Transverse colon (tissue), 4 donors: ENCODE results near the gene CDHR4. TPM values are rescaled to one million over a fixed set of nuclear protein-coding genes. Genes with fewer than 3 reads are reported as not detected.
"Not testable (repeated sequence)": the region's sequence is repeated elsewhere in the genome, so short reads cannot be mapped to it uniquely, and the experiment has no call there.

Source experiments
- DNase-seq: peaks from one replicate; pipeline ENCODE4 v3.0.0-alpha.2; 2019
- H3K27ac ChIP-seq, 4 donors: fragments of 200-600 bp; sonication (generic); 2 replicates each; pipeline ENCODE4 v1.5.1; 2016 to 2018; ENCODE audit warnings: inconsistent platforms in 4 of 4
- H3K27me3 ChIP-seq: fragments of 200-600 bp; sonication (generic); 2 replicates; pipeline ENCODE4 v1.5.1; 2017; ENCODE audit warnings: inconsistent platforms
- H3K36me3 ChIP-seq, 4 donors: fragments of 200-600 bp; sonication (generic); 2 replicates each; pipeline ENCODE4 v1.5.1; 2017 to 2019; ENCODE audit warnings: inconsistent platforms in 4 of 4
- H3K4me1 ChIP-seq, 4 donors: fragments of 200-600 bp; sonication (generic); 2 replicates each; pipeline ENCODE4 v1.5.1; 2017 to 2020; ENCODE audit warnings: inconsistent platforms in 4 of 4
- H3K4me3 ChIP-seq, 4 donors: fragments of 200-600 bp; sonication (generic); 1 replicate in 1 of 4; 2 replicates in 3 of 4; pipeline versions ENCODE4 v1.5.1 to v1.6.1; 2017 to 2019; ENCODE audit warnings: inconsistent platforms in 4 of 4
- H3K9me3 ChIP-seq, 2 donors: fragments of 200-600 bp; sonication (generic); 2 replicates each; pipeline ENCODE4 v1.5.1; 2017 to 2019; ENCODE audit warnings: inconsistent platforms in 2 of 2
- EP300 ChIP-seq: sonication (generic); formaldehyde crosslinking; IDR thresholded peaks from one replicate; pipeline ENCODE4 v1.6.1; 2017; ENCODE audit warnings: antibody characterized with exemption, low read depth
- POLR2A ChIP-seq: fragments of 450-650 bp; IDR thresholded peaks from one replicate; pipeline ENCODE4 v1.6.1; 2016; ENCODE audit warnings: antibody characterized with exemption, mild to moderate bottlenecking, moderate library complexity
- POLR2AphosphoS5 ChIP-seq, 3 donors: sonication (generic); formaldehyde crosslinking; IDR thresholded peaks; one replicate each; pipeline ENCODE4 v1.6.1; 2016; ENCODE audit warnings: antibody characterized with exemption in 3 of 3
- WGBS, 2 donors: methylation state at CpG; one replicate each; pipeline ENCODE4 v1.1.5; 2018; ENCODE audit warnings: low coverage in 1 of 2; 5-methylcytosine and 5-hydroxymethylcytosine counted together
- in situ Hi-C, 4 donors: fragments of 200-750 bp; cut with MboI; loops; one replicate each; pipeline versions ENCODE4 v1.15.0 to v1.15.1; 2017; ENCODE audit warnings: low sequenced_read_pairs in 3 of 4, low pct_ligation_motif_present in 1 of 4, low pct_unique_long_range_greater_than_20kb in 1 of 4
- intact Hi-C: fragments of 100-400 bp; cut with DNase I; formaldehyde crosslinking; loops from one replicate; pipeline ENCODE4 v1.15.1; 2023; ENCODE audit warnings: low total_unique reads
- total RNA-seq, 4 donors: library from RNA; depleted of rRNA; stranded (reverse); fragments of >200 nt; gene quantifications; one replicate each; pipeline ENCODE4 v1.1.0, GENCODE V29; 2016
- TF ChIP-seq, protein P1 (sequence below), 5 experiments: fragments of 200-600 bp in 3 of 5; fragments of 450-650 bp in 2 of 5; sonication (generic) in 3 of 5; IDR thresholded peaks; 1 replicate in 2 of 5; 2 replicates in 3 of 5; pipeline ENCODE4 v1.5.1; 2016 to 2017; ENCODE audit warnings: antibody characterized with exemption in 5 of 5, inconsistent platforms in 3 of 5, mild to moderate bottlenecking in 2 of 5, moderate library complexity in 1 of 5

Gene CDHR4
- total RNA-seq, 4 donors from 2014 or later, result not detected

DNA sequence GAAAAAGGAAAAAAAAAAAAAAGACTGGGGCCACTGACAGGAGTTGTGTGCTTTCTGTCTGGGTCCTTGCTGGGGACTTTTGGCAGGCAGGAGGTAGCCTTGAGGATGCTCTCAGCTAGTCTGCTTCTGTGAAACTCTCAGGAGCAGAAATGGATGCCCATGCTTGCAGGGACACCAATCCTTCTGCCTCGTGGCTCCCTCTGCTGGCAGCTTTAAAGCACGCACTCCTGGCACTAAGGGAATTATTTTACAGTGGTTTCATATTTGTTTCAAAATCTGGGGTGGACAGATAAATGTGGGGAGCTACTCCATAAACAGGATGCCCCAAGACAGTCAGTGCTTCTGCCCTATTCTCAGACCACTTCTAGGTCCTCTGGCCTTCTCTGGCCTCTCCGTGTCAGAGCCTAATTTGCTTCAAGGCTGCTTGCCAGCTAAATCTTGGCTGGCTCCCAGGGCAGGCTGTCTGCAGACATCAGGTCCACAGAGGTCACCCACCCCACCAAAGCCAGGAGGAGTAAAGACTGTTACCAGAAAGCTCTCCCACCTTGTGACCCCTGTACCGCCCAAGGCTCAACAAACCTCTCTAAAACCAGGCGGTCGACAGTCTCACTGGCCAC lies 39.6 kb upstream of the CDHR4 start:
- no peak for TF ChIP-seq POLR2A
- TF ChIP-seq, protein P1, sequence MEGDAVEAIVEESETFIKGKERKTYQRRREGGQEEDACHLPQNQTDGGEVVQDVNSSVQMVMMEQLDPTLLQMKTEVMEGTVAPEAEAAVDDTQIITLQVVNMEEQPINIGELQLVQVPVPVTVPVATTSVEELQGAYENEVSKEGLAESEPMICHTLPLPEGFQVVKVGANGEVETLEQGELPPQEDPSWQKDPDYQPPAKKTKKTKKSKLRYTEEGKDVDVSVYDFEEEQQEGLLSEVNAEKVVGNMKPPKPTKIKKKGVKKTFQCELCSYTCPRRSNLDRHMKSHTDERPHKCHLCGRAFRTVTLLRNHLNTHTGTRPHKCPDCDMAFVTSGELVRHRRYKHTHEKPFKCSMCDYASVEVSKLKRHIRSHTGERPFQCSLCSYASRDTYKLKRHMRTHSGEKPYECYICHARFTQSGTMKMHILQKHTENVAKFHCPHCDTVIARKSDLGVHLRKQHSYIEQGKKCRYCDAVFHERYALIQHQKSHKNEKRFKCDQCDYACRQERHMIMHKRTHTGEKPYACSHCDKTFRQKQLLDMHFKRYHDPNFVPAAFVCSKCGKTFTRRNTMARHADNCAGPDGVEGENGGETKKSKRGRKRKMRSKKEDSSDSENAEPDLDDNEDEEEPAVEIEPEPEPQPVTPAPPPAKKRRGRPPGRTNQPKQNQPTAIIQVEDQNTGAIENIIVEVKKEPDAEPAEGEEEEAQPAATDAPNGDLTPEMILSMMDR (IDR thresholded peaks at IDR 0.05), result peak; percentile 87 to 93 (median 91)
- peak; percentile 83 for DNase-seq
- H3K4me3 ChIP-seq, result no peak overlapping the region
- H3K27ac ChIP-seq, result no peak overlapping the region
- H3K4me1 ChIP-seq, result peaks cover 0 to 4% (median 1%) of the 10 kb centered on the region in 4 donors
- no peaks in the 10 kb centered on the region for H3K27me3 ChIP-seq
- intact Hi-C loops (loop anchor here (1.0 kb wide), 1 partner anchor 37 kb away; no protein-coding TSS in a partner anchor), in situ Hi-C loops (no loop called here)
- no peaks in the 10 kb centered on the region for H3K9me3 ChIP-seq
- no peaks in the 10 kb centered on the region for H3K36me3 ChIP-seq
- 14 to 34% methylated on average over 2 to 6 of the region's 6 CpGs for WGBS, 2 donors

DNA sequence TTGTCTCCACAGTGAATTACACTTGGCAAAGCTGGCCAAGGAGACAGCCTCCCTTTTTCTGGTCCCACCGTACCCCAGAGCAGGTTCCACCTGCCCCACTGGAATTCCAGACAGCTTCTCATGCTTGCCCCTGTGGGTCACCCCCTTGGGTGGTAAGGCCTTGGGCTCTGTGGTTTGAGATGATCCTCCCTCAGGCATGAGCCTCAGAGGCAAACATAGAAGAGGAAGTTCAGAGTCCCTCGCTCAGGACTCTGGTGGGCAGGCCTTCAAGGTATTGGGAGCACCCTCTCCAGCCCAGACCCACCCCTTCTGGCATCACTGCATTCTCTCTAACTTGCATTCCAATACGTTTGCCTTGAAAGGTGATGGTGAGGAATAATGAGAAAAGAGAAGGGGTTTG lies 31.7 kb upstream of the CDHR4 start:
- Histone ChIP-seq H3K27me3 (no peaks in the 10 kb centered on the region), H3K4me1 (no peaks in the 10 kb centered on the region), H3K36me3 (no peaks in the 10 kb centered on the region), H3K27ac (no peak overlapping the region), H3K9me3 (no peaks in the 10 kb centered on the region), H3K4me3 (no peak overlapping the region)
- WGBS, 2 donors, result 78% methylated on average over 3 of the region's 3 CpGs; no CpG with 5 or more reads in 1 of the 2 donors
- intact Hi-C loops, result no loop called here
- TF ChIP-seq, protein P1 (IDR thresholded peaks at IDR 0.05), result no peak
- TF ChIP-seq POLR2AphosphoS5 (IDR thresholded peaks at IDR 0.05) (no peak), POLR2A (no peak), EP300 (no peak)
- no peak for DNase-seq
- in situ Hi-C loops, result no loop called here

DNA sequence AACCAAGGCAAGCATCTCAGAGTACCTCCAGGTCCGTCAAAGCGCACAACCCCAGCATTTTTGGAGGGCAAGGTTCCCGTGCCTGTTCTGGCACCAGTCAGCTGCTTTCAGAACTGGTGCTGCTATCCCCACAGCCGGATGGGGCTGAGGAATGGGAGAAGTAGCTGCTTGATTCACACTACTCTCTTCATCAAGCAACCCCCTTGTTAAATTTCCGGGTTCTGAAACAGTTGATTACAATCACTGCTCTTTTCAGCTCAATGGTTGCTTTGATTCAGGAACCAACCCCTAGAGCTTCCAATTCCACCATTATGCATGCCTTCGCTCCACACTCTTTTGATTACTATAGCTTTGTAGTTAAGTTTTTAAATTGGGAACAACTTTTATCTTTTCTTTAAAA lies 26.3 kb upstream of the CDHR4 start:
- 92 to 97% methylated on average over 3 to 6 of the region's 6 CpGs for WGBS, 2 donors
- in situ Hi-C loops, result no loop called here

DNA sequence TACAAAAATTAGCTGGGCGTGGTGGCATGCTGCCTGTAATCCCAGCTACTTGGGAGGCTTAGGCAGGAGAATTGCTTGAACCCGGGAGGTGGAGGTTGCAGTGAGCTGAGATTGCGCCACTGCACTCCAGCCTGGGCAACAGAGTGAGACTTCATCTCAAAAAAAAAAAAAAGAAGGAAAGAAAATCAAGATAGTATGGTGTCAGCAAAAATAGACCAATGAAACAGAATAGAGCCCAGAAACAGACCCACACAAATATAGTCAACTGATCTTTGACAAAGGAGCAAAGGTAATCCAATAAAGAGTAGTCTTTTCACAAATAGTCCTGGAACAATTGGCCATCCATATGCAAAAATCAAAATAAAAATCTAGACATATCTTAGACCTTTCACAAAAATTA lies 23.5 kb upstream of the CDHR4 start:
- H3K9me3 ChIP-seq, H3K4me3 ChIP-seq, DNase-seq, H3K27me3 ChIP-seq, H3K27ac ChIP-seq, H3K36me3 ChIP-seq, H3K4me1 ChIP-seq, in situ Hi-C loops, intact Hi-C loops: not testable (repeated sequence)
- WGBS, 2 donors, result 93% methylated on average over 3 of the region's 3 CpGs; no CpG with 5 or more reads in 1 of the 2 donors

More for the DNA sequence above, 26.3 kb upstream of the CDHR4 start:
- no peaks in the 10 kb centered on the region for H3K9me3 ChIP-seq
- intact Hi-C loops, result no loop called here
- no peak overlapping the region for H3K4me3 ChIP-seq
- H3K4me1 ChIP-seq, result no peaks in the 10 kb centered on the region
- TF ChIP-seq POLR2AphosphoS5 (IDR thresholded peaks at IDR 0.05) (no peak), EP300 (no peak), POLR2A (no peak)
- TF ChIP-seq, protein P1 (IDR thresholded peaks at IDR 0.05), result no peak
- DNase-seq, result no peak
- no peaks in the 10 kb centered on the region for H3K27me3 ChIP-seq
- H3K36me3 ChIP-seq, result no peaks in the 10 kb centered on the region
- no peak overlapping the region for H3K27ac ChIP-seq
